ENCODE results near the gene SCYGR7.

The SCYGR7 gene

GRCh38 chr2:227728035-227728434, at the start of gene SCYGR7:
SCYGR7 (plus strand) TSS chr2:227728335; CDS start chr2:227728335, 0 bp downstream.
- no peak within 1 kb of the TSS for H3K4me3 ChIP-seq
- no peaks in the 10 kb centered on the region for H3K36me3 ChIP-seq (ENCODE audit: insufficient read depth, low read length)
- H3K27ac ChIP-seq: no peak within 1 kb of the TSS
- no peaks in the 10 kb centered on the region for H3K9me3 ChIP-seq (ENCODE audit: low read depth, low read length)
- H3K9ac ChIP-seq (ENCODE audit: insufficient read length): no peak within 1 kb of the TSS
- DNase-seq (ENCODE audit: low read depth, low spot score): no peak
- TF ChIP-seq POLR2AphosphoS5 (IDR thresholded peaks at IDR 0.05; ENCODE audit: borderline replicate concordance, low read depth, low read length): no peak
- TF ChIP-seq FOXP2 (optimal IDR thresholded peaks at IDR 0.05; ENCODE audit: control extremely low read depth, extremely low read length, insufficient read depth): no peak
- no peak for TF ChIP-seq EZH2 (IDR thresholded peaks at IDR 0.05)

GRCh38 chr2:227684258-227684657, 43.9 kb upstream of the SCYGR7 start:
- Histone ChIP-seq H3K9ac (ENCODE audit: insufficient read length) (no peak overlapping the region), H3K9me3 (ENCODE audit: low read depth, low read length) (no peaks in the 10 kb centered on the region), H3K27ac (no peak overlapping the region), H3K4me3 (no peak overlapping the region), H3K36me3 (ENCODE audit: insufficient read depth, low read length) (no peaks in the 10 kb centered on the region)
- no peak for TF ChIP-seq EZH2 (IDR thresholded peaks at IDR 0.05)
- TF ChIP-seq FOXP2 (optimal IDR thresholded peaks at IDR 0.05; ENCODE audit: control extremely low read depth, extremely low read length, insufficient read depth): no peak
- TF ChIP-seq POLR2AphosphoS5 (IDR thresholded peaks at IDR 0.05; ENCODE audit: borderline replicate concordance, low read depth, low read length): no peak
- DNase-seq (ENCODE audit: low read depth, low spot score): no peak

GRCh38 chr2:227687189-227687588, 40.9 kb upstream of the SCYGR7 start:
- DNase-seq (ENCODE audit: low read depth, low spot score): no peak
- no peaks in the 10 kb centered on the region for H3K36me3 ChIP-seq (ENCODE audit: insufficient read depth, low read length)
- no peaks in the 10 kb centered on the region for H3K9me3 ChIP-seq (ENCODE audit: low read depth, low read length)
- no peak overlapping the region for H3K4me3 ChIP-seq
- H3K9ac ChIP-seq (ENCODE audit: insufficient read length): no peak overlapping the region
- H3K27ac ChIP-seq: no peak overlapping the region
- TF ChIP-seq FOXP2 (optimal IDR thresholded peaks at IDR 0.05; ENCODE audit: control extremely low read depth, extremely low read length, insufficient read depth): no peak
- TF ChIP-seq EZH2 (IDR thresholded peaks at IDR 0.05): no peak
- TF ChIP-seq POLR2AphosphoS5 (IDR thresholded peaks at IDR 0.05; ENCODE audit: borderline replicate concordance, low read depth, low read length): no peak

GRCh38 chr2:227696990-227697679, 31.0 kb upstream of the SCYGR7 start:
- H3K4me3 ChIP-seq: no peak overlapping the region
- DNase-seq (ENCODE audit: low read depth, low spot score): no peak
- H3K9ac ChIP-seq (ENCODE audit: insufficient read length): no peak overlapping the region
- no peaks in the 10 kb centered on the region for H3K9me3 ChIP-seq (ENCODE audit: low read depth, low read length)
- no peak overlapping the region for H3K27ac ChIP-seq
- no peaks in the 10 kb centered on the region for H3K36me3 ChIP-seq (ENCODE audit: insufficient read depth, low read length)
- no peak for TF ChIP-seq EZH2 (IDR thresholded peaks at IDR 0.05)
- TF ChIP-seq FOXP2 (optimal IDR thresholded peaks at IDR 0.05; ENCODE audit: control extremely low read depth, extremely low read length, insufficient read depth): no peak
- no peak for TF ChIP-seq POLR2AphosphoS5 (IDR thresholded peaks at IDR 0.05; ENCODE audit: borderline replicate concordance, low read depth, low read length)

GRCh38 chr2:227701556-227701955, 26.6 kb upstream of the SCYGR7 start:
- TF ChIP-seq EZH2 (IDR thresholded peaks at IDR 0.05): no peak
- TF ChIP-seq POLR2AphosphoS5 (IDR thresholded peaks at IDR 0.05; ENCODE audit: borderline replicate concordance, low read depth, low read length): no peak
- no peak for TF ChIP-seq FOXP2 (optimal IDR thresholded peaks at IDR 0.05; ENCODE audit: control extremely low read depth, extremely low read length, insufficient read depth)
- Histone ChIP-seq H3K27ac (no peak overlapping the region), H3K4me3 (no peak overlapping the region), H3K36me3 (ENCODE audit: insufficient read depth, low read length) (no peaks in the 10 kb centered on the region), H3K9me3 (ENCODE audit: low read depth, low read length) (no peaks in the 10 kb centered on the region), H3K9ac (ENCODE audit: insufficient read length) (no peak overlapping the region)
- no peak for DNase-seq (ENCODE audit: low read depth, low spot score)

GRCh38 chr2:227703280-227703732, 24.8 kb upstream of the SCYGR7 start:
- Histone ChIP-seq H3K9me3 (ENCODE audit: low read depth, low read length) (no peaks in the 10 kb centered on the region), H3K9ac (ENCODE audit: insufficient read length) (no peak overlapping the region), H3K36me3 (ENCODE audit: insufficient read depth, low read length) (no peaks in the 10 kb centered on the region), H3K27ac (no peak overlapping the region), H3K4me3 (no peak overlapping the region)
- no peak for DNase-seq (ENCODE audit: low read depth, low spot score)
- TF ChIP-seq EZH2 (IDR thresholded peaks at IDR 0.05) (no peak), POLR2AphosphoS5 (IDR thresholded peaks at IDR 0.05; ENCODE audit: borderline replicate concordance, low read depth, low read length) (no peak), FOXP2 (optimal IDR thresholded peaks at IDR 0.05; ENCODE audit: control extremely low read depth, extremely low read length, insufficient read depth) (no peak)

GRCh38 chr2:227703961-227704360, 24.2 kb upstream of the SCYGR7 start:
- Histone ChIP-seq H3K27ac (no peak overlapping the region), H3K36me3 (ENCODE audit: insufficient read depth, low read length) (no peaks in the 10 kb centered on the region), H3K9me3 (ENCODE audit: low read depth, low read length) (no peaks in the 10 kb centered on the region), H3K4me3 (no peak overlapping the region), H3K9ac (ENCODE audit: insufficient read length) (no peak overlapping the region)
- DNase-seq (ENCODE audit: low read depth, low spot score): no peak
- no peak for TF ChIP-seq POLR2AphosphoS5 (IDR thresholded peaks at IDR 0.05; ENCODE audit: borderline replicate concordance, low read depth, low read length)
- no peak for TF ChIP-seq EZH2 (IDR thresholded peaks at IDR 0.05)
- no peak for TF ChIP-seq FOXP2 (optimal IDR thresholded peaks at IDR 0.05; ENCODE audit: control extremely low read depth, extremely low read length, insufficient read depth)

GRCh38 chr2:227706859-227707258, 21.3 kb upstream of the SCYGR7 start:
- Histone ChIP-seq H3K9ac (ENCODE audit: insufficient read length) (no peak overlapping the region), H3K9me3 (ENCODE audit: low read depth, low read length) (no peaks in the 10 kb centered on the region), H3K4me3 (no peak overlapping the region), H3K27ac (no peak overlapping the region), H3K36me3 (ENCODE audit: insufficient read depth, low read length) (no peaks in the 10 kb centered on the region)
- no peak for DNase-seq (ENCODE audit: low read depth, low spot score)
- no peak for TF ChIP-seq FOXP2 (optimal IDR thresholded peaks at IDR 0.05; ENCODE audit: control extremely low read depth, extremely low read length, insufficient read depth)
- TF ChIP-seq EZH2 (IDR thresholded peaks at IDR 0.05): no peak
- no peak for TF ChIP-seq POLR2AphosphoS5 (IDR thresholded peaks at IDR 0.05; ENCODE audit: borderline replicate concordance, low read depth, low read length)

Measured in SK-N-MC (cell line).